Psoas muscle (tissue), 8 donors: ENCODE measurements around the gene DDOST. TPM values are rescaled to one million over a fixed set of nuclear protein-coding genes. Genes with fewer than 3 reads are reported as not detected.

Source experiments
- ATAC-seq, 4 donors: fragments of 200-7000 bp; cut with Tn5 transposase; one replicate each; pipeline ENCODE4 v1.9.1; 2020; ENCODE audit warnings: moderate library complexity in 3 of 4, mild to moderate bottlenecking in 2 of 4
- DNase-seq, 2 donors: peaks; one replicate each; pipeline ENCODE4 v3.0.0-alpha.2; 2020
- H3K27ac ChIP-seq: fragments of 200-600 bp; one replicate; pipeline ENCODE4 v1.8.0; 2022
- H3K27me3 ChIP-seq, 3 donors: fragments of 200-600 bp in 1 of 3; one replicate each; pipeline versions ENCODE4 v1.6.1 to v1.8.0; 2013 to 2022; ENCODE audit warnings: low read length in 2 of 3, mild to moderate bottlenecking in 2 of 3, moderate library complexity in 1 of 3; ENCODE audit not compliant: insufficient read depth in 3 of 3
- H3K36me3 ChIP-seq, 2 donors: fragments of 200-600 bp in 1 of 2; one replicate each; pipeline versions ENCODE4 v1.6.1 to v1.8.0; 2013 to 2022; ENCODE audit warnings: low read depth in 1 of 2, mild to moderate bottlenecking in 1 of 2, moderate library complexity in 1 of 2; ENCODE audit not compliant: insufficient read depth in 1 of 2
- H3K4me1 ChIP-seq: fragments of 200-600 bp; one replicate; pipeline ENCODE4 v1.8.0; 2022
- H3K4me3 ChIP-seq: fragments of 200-600 bp; one replicate; pipeline ENCODE4 v1.8.0; 2022; ENCODE audit warnings: mild to moderate bottlenecking
- H3K9me3 ChIP-seq: fragments of 200-600 bp; one replicate; pipeline ENCODE4 v1.8.0; 2022
- WGBS, 3 donors: extraction: QIAGEN DNeasy Blood & Tissue Kit; methylation state at CpG; one replicate each; pipeline versions ENCODE4 v1.1.6 to v1.1.7; 2013; 5-methylcytosine and 5-hydroxymethylcytosine counted together
- intact Hi-C, 2 donors: fragments of 100-400 bp; cut with DNase I; formaldehyde crosslinking; loops; one replicate each; pipeline versions ENCODE4 v1.11.0 to v1.14.2; 2022
- polyA plus RNA-seq, 3 donors: library from polyadenylated mRNA; stranded (reverse); fragments of 200-250 nt; gene quantifications; one replicate each; pipeline ENCODE4 v1.2.3, GENCODE V29; 2013
- total RNA-seq, 4 donors: library from RNA; stranded (reverse); fragmentation: NEBNext Ultra II Directional in 2 of 4; extraction: Animal tissue kit (Norgen Biotek cat#: 25700) in 2 of 4; gene quantifications; one replicate each; pipeline versions ENCODE4 v1.2.1 to v1.2.4, GENCODE V29; 2021 to 2023
- TF ChIP-seq, protein P1 (sequence below): fragments of 200-600 bp; IDR thresholded peaks from one replicate; pipeline ENCODE4 v1.8.0; 2022; ENCODE audit warnings: antibody characterized with exemption
- donor health status: healthy with polysubstance abuse.
- donor health status: DM: no; HTN: no; CAD: no; lungs with moderate emphysema.
- donor health status: Bipolar disorder and iron deficiency.
- donor health status: healthy.
- donor health status: DM: yes; HTN: yes; CAD: no.
- donor health status: DM: no; HTN: no; CAD: no.
- donor health status: DM: no; HTN: no; CAD: no.
- donor health status: DM: yes; HTN: yes; CAD: no.

The DDOST gene
- total and polyA plus RNA-seq, 7 donors: 43.0 to 97.1 (median 63.3) TPM

DNA sequence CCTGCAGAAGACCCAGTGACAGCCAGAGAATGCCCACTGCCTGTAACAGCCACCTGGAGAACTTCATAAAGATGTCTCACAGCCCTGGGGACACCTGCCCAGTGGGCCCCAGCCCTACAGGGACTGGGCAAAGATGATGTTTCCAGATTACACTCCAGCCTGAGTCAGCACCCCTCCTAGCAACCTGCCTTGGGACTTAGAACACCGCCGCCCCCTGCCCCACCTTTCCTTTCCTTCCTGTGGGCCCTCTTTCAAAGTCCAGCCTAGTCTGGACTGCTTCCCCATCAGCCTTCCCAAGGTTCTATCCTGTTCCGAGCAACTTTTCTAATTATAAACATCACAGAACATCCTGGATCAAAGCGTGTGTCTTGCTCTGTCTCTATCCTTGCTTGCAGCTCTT is 42.6 kb downstream of the DDOST start:
- WGBS, 3 donors: 41 to 59% (median 47%) methylated on average over 4 of the region's 4 CpGs
- no peak overlapping the region for H3K4me3 ChIP-seq
- no peaks in the 10 kb centered on the region for H3K27me3 ChIP-seq
- peak in 1 of 4 donors; percentile 28 for ATAC-seq
- no peaks in the 10 kb centered on the region for H3K9me3 ChIP-seq
- H3K36me3 ChIP-seq: no peaks in the 10 kb centered on the region
- H3K27ac ChIP-seq: no peak overlapping the region
- intact Hi-C loops: no loop called here
- TF ChIP-seq, protein P1, sequence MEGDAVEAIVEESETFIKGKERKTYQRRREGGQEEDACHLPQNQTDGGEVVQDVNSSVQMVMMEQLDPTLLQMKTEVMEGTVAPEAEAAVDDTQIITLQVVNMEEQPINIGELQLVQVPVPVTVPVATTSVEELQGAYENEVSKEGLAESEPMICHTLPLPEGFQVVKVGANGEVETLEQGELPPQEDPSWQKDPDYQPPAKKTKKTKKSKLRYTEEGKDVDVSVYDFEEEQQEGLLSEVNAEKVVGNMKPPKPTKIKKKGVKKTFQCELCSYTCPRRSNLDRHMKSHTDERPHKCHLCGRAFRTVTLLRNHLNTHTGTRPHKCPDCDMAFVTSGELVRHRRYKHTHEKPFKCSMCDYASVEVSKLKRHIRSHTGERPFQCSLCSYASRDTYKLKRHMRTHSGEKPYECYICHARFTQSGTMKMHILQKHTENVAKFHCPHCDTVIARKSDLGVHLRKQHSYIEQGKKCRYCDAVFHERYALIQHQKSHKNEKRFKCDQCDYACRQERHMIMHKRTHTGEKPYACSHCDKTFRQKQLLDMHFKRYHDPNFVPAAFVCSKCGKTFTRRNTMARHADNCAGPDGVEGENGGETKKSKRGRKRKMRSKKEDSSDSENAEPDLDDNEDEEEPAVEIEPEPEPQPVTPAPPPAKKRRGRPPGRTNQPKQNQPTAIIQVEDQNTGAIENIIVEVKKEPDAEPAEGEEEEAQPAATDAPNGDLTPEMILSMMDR: no peak
- no peak for DNase-seq
- H3K4me1 ChIP-seq: peaks cover 14% of the 10 kb centered on the region

DNA sequence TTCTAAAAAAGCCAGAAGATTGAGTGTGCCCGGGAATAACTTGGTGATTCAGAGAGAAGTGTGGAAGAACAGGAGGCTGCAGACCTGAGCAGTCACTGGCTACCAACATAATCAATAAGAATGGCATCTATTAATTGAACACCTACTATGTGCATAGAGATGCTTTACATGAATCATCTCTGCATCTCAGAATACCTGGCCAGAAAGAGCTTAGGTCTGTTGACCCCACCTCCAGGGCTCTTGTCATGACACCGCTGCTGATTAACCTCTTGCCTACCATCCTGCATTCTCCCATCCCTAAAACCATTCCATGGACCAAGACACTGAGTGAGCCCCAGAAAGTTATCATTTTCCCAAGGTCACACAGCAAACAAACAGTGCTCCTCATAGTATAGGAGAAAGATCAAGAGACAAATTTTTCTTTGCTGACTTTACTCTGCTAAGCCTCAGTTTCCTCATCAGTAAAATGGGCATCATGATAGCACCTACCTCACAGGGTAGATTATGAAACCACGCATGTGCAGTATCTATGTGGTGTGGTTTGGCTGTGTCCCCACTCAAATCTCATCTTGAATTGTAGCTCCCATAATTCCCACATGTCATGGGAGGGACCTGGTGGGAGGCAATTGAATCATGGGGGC is 44.2 kb downstream of the DDOST start:
- TF ChIP-seq, protein P1: no peak
- DNase-seq (no peak), ATAC-seq (no peak)
- H3K27ac ChIP-seq: no peak overlapping the region
- intact Hi-C loops: no loop called here
- H3K9me3 ChIP-seq: no peaks in the 10 kb centered on the region
- H3K4me1 ChIP-seq: peaks cover 16% of the 10 kb centered on the region
- no peaks in the 10 kb centered on the region for H3K27me3 ChIP-seq
- H3K4me3 ChIP-seq: no peak overlapping the region
- H3K36me3 ChIP-seq: no peaks in the 10 kb centered on the region
- 68 to 69% (median 68%) methylated on average over 3 of the region's 3 CpGs for WGBS, 3 donors

DNA sequence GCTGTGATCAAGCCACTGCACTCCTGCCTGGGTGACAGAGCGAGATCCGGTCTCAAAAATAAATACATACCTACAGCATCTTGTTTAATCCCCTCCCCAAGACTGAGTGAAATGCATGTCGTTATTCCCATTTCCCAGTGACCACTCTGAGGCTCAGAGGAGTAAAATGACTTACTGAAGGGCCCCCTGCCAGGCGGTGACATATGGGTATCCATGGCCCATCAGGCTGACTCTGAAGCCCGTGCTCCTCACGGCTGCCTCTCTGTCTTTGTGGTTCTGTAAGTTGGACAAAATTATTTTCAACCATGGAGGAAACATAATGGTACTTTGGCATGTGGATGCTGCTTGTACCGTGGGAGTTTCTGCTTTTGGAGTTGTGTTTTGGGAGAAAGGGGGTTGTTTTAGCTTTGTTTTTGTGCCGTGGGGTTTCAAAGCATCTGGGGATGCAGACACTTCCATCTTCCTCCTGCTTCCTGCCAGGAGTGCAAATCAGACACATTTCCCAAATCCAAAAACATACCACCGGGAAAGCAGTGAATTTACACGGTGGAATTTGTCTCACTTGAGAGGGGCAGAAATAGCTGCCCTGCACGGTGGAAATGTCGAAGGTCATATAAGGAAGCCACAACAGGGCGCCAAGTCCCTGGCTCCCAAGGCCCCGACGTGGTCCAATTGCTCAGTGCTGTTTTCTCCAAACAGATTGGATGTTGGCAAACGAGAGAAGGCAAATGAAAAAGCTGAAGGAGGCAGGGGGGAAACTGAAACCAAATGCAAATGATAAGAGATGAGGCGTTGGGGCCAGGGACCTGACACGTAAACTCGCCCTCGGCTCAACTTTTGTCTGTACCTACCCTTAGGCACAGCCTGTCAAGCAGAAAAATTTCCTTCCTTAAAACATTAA is 45.0 kb downstream of the DDOST start:
- DNase-seq: peak in 1 of 2 donors; percentile 51
- no peaks in the 10 kb centered on the region for H3K36me3 ChIP-seq
- no peak overlapping the region for H3K27ac ChIP-seq

DNA sequence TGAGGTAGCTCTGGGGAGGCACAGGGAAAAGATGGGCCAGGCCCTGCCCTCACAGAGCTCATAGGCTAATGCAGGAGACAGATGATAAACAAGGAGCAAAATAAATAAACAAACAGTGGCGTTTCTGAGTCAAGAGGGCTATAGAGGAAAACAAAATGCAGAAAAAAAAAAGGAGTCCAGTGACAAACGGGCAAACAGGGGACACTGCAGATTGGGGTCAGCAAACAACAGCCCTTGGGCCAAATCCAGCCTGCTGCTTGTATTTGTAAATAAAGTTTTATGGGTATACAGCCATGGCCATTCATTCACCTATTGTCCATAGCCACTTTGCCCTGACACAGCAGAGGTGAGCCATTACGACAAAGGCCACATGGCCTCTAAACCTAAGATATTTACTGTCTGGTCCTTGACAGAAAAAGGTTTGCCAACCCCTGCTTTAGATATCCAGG is 47.0 kb downstream of the DDOST start:
- no peak for ATAC-seq
- Histone ChIP-seq H3K4me1 (peaks cover 16% of the 10 kb centered on the region), H3K27ac (peak overlapping the region; percentile 54), H3K27me3 (no peaks in the 10 kb centered on the region), H3K36me3 (no peaks in the 10 kb centered on the region), H3K9me3 (no peaks in the 10 kb centered on the region), H3K4me3 (no peak overlapping the region)
- TF ChIP-seq, protein P1: no peak
- WGBS, 3 donors: 67 to 73% (median 67%) methylated on average over 3 of the region's 3 CpGs
- no peak for DNase-seq
- intact Hi-C loops: no loop called here

More for the DNA sequence above, 45.0 kb downstream of the DDOST start:
- intact Hi-C loops: no loop called here
- Histone ChIP-seq H3K4me3 (no peak overlapping the region), H3K9me3 (no peaks in the 10 kb centered on the region), H3K4me1 (peaks cover 16% of the 10 kb centered on the region), H3K27me3 (no peaks in the 10 kb centered on the region)
- TF ChIP-seq, protein P1: no peak
- peak in 1 of 4 donors; percentile 67 for ATAC-seq
- WGBS, 3 donors: 22 to 30% (median 29%) methylated on average over 20 of the region's 20 CpGs
